ENCODE data around the gene ZRANB1.
A peak's percentile ranks its signal among the peaks of the same experiment; 100 is the strongest.
"Not testable (repeated sequence)": the region's sequence is repeated elsewhere in the genome, so short reads cannot be mapped to it uniquely, and the experiment has no call there.

ZRANB1 gene

DNA sequence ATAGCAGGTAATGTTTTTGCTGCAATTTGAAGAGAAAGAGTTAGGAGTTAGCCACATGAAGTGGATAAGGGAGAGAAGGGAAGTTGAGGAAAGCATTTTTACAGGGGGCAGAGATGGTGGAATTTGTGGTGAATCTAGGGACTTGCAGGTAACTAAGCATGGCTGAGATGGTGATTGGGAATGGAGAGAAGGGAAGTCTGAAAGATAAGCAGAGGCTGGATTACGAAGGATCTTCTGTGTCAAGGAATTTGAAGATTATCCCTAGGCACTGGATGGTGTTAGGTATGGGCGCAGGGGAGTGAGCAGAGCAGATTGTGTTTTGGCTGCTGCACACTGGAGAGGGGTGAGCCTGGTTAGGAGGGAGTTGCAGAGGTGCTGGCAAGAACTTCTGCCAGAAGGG is 25.3 kb downstream of the ZRANB1 start:
- DNase-seq, result no peak

DNA sequence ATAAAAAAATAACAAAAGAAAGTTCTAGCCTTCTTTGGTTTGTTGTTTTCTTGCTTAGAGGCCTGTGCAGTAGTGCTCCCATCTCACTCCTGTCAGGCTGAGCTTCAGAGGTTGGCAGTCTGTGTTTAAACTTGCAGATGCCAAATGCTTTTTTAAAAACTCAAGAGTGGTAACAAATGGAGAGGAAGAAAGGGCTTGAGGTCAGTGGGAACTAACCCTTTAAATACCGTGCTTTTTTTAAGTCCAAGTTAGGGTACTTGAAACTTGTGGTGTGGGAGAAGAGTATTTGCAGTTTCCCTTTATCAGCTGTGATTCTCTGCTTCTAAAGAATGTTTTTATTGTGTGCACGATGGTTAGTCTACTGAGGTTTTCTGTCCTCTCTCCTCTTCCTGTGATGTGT is 29.4 kb downstream of the ZRANB1 start:
- no peak for DNase-seq

DNA sequence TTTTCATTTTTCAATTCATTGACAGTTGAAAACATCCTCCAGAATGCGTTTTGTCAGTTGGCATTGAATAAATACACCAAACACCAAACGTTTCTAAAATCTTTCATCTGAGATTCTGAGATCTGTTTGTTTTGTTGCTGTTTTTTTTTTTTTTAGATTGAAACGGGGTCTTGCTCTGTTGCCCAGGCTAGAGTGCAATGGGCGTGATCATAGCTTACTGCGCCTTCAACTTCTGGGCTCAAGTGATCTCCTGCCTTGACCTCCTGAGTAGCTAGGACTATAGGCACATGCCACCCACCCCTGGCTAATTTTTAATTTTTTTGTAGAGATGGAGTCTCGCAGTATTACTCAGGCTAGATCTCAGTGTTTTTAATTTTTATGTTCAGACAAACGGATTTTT is 30.7 kb downstream of the ZRANB1 start:
- no peak for DNase-seq

DNA sequence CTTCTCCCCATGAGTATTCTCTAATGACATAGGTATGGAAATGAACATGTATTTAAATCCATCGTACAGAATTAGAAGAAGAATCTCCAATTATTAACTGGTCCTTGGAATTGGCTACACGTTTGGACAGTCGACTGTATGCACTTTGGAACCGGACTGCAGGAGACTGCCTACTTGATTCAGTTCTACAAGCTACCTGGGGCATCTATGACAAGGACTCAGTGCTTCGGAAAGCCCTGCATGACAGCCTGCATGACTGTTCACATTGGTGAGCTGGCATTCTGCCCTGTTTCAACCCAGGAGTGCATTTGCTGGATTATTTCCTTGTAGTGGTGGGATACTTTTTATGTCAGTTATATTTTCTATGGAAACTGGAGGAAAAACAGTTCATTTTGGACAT is 32.2 kb downstream of the ZRANB1 start:
- DNase-seq, result no peak

DNA sequence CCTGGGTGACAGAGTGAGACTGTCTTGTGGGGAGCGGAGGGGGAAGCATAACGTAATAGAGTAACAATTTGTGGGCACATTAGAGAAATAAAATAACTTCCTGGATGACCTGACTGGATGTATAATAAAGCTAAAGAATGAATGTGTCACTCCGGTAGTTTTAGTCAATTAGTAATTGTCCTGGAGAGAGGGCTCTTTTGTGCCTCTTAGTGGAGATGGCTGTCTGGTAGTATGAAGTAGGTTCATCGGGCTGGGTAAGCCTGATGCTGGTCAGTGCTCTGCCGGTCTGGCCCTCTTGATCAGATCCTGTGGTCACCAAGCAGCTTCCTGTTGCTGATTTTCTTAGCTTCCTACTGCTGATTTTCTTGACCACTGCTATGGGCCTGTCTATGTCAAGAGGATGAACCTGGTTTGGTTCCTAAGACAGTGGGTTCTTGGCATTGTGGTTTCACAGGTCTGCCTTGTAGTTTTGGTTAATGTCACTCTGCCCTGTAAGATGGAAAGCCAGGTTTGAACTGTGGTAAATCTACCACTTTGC is 34.1 kb downstream of the ZRANB1 start:
- DNase-seq, result no peak

DNA sequence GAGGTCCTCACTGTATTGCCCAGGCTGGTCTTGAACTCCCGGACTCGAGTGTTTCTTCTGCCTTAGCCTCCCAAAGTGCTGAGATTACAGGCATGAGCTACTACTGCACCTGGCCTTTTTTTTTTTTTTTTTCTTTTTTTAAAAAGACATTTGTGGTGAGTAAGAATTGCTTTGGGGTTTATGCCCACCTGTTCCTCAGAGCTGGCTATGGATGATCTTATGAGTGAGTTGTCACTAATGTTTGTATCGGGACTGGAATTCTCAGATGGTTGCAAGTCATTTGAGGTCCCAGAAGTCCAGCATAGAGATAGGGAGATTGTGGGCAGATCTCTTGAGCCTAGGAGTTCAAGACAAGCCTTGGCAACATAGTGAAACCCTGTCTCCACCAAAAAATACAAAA is 35.2 kb downstream of the ZRANB1 start:
- no peak for DNase-seq

DNA sequence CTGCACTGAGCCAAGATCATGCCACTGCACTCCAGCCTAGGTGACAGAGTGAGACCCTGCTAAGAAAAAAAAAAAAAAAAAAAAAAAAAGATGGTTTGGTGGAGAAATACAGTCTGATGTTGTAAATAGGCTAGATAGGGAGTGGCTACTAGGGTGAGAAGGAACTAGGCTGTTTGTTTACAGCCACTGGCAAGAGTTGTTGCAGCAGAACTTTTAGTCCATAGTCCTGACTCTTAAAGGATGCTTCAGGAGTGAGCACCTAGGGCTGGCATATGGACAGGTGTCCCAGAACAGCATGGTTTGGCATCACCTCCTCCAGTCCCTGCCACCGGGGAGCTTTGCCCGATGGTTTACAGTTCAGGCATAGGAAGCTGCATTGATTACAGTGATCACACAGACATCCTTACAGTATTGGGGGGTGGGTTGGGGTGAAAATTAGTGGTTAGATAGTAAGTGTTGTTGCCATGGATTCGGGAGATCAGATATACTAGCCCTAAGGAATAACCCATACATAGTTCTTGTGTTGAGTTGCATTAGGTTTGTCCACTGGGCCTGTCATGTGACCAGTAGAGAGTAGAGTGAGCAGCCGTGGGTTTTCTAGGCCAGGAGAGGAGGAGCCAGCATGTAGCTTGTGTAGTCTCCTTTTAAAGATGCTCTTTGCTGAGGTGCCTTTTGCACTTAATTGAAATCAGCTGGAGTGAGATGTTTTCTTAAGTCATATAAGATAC is 35.9 kb downstream of the ZRANB1 start:
- no peak for DNase-seq

DNA sequence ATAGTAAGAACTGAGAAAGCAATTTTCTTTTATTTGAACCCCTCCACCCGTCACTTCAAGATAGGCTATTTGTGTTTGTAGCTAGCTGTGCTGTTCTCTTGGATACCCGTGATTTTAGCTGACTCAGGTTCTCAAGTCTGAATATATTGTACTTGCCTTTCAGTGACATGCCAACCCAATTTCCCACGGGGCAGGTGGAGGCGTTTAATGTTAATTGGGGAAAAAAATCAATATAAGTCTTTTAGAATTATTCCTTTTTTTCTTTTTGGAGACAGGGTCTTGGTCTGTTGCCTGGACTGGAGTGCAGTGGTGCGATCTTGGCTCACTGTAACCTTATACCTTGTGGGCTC is 36.4 kb downstream of the ZRANB1 start:
- DNase-seq, result no peak

DNA sequence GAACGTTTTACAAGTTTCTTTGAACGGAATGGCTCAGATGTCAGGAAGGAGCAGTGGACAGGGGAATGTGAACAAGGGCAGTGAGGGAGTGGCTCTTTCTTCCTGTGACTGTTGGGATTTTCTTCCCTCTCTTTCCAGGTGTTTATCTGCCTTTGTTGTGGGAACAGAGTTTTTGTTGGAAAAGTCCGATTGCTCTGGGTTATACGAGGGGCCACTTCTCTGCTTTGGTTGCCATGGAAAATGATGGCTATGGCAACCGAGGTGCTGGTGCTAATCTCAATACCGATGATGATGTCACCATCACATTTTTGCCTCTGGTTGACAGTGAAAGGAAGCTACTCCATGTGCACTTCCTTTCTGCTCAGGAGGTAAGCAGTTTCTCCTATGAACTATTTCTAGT is 41.4 kb downstream of the ZRANB1 start:
- no peak for DNase-seq

DNA sequence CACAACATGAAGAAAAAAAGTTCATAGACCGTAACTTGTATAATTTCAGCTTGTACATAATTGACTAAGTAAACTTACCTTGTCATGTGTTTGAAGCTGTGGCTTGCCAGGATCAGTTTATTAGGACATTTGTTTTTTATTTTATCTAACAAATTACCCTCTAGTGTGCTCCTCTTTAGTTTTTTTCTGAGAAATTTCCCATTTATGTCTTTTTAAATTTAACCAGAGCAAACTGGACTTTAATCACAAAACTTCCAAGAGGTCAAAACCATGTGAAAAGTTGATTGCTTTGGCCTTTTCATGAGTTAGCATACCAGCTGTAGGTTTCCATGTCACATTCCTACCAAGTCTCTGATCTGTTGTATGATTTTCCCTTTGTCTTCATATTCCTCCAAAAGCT is 42.5 kb downstream of the ZRANB1 start:
- DNase-seq, result no peak

DNA sequence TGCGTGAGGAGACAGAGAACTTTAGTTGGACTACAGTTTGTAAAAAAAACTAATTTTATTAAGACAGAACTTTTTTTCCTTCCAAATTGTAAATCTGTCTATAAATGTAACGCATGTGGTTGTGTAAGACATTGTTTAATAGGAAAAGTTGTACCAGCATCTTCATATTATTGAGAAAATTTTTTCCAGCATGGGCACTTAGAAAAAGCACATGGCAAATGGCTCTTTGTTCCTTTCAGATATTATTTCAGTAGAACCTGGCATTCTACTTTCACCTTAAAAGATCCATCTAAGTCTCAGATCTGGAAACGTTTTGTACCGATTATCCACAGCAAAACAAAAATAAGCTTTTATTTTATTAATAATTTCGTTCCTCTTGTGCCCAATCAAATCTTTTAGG is 43.2 kb downstream of the ZRANB1 start:
- DNase-seq, result no peak

DNA sequence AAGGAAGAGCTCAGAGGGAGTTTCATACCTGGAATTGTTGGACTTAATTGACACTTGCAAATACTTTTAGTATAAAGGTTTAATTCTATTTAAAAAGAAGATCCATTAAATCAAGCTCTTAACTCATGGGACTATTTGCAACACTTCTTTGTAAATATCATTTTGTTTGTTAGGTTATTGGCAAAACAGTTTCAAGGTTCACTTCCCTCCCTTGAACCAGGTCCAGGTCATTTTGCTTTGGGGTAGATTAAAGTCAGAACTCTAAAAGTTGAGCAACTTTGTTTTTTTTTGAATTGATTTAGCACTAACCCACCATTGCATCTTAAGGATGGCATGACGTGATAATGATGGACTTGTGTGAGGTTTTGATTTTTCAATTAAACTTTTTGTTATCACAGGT is 45.9 kb downstream of the ZRANB1 start:
- DNase-seq, result no peak

DNA sequence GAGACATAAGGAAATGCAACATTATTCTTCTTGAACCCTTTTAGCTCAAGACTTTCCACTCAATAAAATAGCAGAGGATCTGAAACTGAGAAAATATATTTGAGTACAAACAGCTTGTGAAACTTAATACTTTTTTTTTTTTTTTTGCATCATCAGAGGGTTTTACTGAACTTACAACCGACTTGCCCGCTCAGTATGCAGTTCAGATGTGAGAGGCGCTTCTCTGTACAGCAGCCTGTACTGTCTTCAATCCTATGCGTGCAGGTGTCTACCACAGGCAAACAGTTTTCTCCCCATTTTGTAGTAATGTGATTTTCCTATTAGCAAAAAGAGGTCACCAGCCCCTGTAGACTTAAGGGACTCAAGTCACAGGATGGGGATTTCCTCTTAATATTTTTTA is 46.8 kb downstream of the ZRANB1 start:
- not testable (repeated sequence) for DNase-seq

DNA sequence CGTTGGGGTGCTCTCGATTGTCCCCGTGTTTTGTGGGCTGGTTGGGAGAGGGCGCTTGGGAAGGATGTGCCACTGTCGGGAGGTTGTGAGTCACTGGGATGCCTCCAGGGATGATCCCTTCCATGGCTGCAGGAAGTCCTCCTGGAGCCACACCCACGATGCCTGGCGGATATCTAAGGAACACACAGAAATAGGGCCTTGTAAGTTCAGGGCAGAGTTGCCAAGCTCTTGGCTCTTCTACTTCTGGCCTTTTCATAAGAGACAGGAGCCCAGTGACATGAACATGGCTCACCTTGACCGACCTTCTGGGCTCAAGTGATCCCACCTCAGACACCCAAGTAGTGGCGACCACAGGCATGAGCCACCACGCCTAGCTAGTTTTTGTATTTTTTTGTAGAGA is 47.6 kb downstream of the ZRANB1 start:
- DNase-seq, result no peak

DNA sequence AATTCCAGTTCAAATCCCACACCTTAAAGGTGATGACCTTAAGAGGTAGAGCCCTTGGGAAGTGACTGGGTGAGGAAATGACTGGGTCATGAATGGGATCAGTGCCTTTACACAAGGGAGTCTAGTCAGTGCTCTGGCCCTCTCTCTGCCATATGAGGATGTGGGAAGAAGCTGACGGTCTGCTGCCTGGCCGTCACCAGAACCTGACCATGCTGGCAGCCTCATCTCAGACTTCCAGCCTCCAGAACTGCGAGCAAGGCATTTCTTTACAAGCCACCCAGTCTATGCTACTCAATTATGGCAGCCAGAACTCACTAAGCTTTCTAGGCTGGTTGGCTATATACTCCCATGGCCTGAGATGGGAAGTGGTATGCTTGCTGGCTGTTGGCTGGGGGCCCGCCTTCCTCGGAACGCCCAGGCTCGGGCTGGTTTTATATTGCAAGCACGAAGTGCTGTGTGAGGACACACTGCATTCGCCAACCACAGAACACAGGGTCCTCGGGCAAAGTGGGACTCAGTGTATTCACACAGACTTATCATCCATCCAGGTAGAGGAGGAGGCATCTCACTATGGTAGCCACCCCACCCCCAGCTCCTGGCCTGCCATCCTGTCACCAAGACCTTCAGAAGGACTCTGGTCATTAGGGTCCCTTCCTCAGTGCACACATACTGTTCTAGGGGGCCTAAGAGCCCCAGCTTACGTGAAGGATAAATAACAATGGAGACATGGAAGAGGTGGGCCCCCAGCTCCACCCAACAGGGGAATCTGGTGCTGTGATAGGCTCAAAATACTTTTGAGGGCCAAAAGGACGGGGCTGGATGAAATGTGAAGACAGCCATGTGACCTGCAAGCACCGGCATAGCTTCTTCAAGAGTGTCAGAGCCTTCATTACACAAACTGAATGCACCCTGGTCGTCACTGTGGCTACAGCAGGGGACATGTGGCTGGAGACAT is 49.0 kb downstream of the ZRANB1 start:
- DNase-seq, result no peak

DNA sequence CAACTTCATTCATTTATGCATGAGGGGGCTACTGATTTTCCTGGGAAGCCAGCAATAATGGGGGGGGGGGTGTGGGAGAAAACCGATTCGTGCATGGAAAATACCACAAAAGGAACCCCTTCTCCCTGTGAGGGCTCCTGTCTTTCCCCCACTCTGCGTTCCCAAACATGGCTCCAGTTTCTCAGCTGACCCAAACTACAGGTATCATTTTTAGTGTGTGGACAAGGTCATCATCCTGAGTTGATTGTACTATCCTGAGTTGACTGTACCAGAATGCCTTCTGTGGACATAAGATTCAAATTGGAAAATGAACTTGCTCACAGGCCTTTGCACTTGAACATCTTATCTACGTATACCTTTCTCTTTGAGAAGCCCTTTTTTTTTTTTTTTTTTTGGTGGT is 49.9 kb downstream of the ZRANB1 start:
- no peak for DNase-seq

DNA sequence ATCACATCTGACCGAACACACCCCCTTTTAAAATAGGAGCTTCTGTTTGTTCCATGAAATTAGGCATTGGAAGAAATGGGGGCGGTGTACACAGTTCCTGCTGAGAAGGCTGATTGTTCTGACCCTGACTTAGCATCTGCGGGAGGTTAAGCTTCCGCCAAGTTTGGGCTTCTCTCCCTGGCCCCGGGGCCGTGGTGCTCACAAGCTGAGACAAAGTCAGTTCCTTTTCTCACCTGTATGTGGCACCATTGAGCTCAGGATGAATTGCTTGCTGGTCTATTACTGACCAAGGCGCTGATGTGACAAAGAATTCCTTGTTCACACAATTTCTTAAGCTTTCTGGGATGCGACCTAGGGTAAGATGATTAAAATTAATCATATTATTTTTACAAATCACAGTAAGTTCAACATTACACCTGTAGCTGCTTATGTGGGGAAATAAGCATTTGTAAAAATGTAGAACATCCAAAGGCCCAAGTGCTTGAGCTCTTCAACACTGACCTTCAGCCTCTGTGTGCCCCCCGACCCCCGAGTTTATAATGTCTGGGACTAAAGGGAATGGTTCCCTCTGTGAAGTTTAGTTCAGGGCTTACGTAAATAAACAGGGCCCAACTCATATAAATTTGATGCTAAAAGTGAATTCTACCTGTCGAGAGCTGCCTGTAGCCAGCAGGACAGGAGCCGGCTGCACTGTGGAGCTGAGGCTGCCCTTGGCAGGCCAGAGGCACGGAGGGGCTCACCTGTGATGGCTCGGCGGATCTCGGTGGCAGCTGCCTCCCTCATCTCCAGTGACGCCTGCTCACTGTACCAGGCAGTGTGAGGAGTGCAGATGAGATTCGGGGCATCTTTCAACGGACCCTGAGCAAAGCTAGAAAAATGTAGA is 50.8 kb downstream of the ZRANB1 start:
- DNase-seq, result peak; percentile 19

DNA sequence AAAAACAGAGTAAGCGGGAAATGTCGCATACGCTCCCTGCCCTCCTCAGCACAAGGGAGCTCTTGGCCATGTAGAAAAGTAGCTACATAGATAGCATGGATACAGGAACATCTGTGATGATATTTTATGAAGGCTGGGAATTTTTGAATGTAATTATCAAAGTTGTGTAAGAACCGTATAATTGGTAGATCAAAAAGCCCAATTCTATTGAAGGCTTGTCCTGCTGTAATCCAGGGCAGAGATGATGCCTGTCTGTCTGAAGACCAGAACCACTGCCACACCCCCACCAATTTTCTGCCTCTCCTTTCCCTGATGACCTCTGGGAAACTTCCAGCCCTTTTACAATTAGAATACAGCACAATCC is 51.4 kb downstream of the ZRANB1 start:
- no peak for DNase-seq

DNA sequence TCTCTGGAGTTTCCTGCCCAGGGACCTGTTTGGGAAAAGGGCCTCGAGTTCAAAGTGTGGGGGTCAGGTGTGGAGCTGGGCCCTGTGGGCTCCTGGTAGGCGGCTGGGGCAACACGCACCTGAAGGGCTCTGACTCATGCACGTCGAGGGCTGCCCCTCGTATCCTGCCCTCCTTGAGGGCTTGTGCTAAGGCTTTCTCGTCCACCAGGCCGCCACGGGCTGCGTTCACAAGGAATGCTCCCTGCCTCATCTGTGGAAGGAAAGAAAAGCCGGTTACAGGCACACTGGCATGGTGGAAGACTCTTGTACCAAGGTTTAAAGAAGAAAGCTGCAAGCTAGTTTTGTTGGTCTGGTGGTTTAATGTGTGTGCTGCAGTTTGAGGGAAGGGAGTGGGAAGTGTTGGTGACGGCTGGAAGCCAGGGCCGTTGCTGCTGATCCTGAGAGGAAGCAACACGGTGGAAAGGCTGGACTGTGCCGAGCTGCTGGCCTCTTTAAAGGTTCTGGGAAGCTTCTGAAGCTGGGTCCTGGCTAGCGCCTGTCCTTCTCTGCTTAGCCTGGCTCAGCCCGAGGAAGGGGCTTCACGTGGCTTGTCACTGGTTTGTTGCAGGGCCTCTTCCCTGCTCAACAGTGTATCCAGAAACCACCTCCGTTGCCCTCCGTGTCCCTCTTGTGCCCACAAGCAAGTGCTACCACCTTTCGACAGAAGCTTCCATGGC is 52.0 kb downstream of the ZRANB1 start:
- no peak for DNase-seq

DNA sequence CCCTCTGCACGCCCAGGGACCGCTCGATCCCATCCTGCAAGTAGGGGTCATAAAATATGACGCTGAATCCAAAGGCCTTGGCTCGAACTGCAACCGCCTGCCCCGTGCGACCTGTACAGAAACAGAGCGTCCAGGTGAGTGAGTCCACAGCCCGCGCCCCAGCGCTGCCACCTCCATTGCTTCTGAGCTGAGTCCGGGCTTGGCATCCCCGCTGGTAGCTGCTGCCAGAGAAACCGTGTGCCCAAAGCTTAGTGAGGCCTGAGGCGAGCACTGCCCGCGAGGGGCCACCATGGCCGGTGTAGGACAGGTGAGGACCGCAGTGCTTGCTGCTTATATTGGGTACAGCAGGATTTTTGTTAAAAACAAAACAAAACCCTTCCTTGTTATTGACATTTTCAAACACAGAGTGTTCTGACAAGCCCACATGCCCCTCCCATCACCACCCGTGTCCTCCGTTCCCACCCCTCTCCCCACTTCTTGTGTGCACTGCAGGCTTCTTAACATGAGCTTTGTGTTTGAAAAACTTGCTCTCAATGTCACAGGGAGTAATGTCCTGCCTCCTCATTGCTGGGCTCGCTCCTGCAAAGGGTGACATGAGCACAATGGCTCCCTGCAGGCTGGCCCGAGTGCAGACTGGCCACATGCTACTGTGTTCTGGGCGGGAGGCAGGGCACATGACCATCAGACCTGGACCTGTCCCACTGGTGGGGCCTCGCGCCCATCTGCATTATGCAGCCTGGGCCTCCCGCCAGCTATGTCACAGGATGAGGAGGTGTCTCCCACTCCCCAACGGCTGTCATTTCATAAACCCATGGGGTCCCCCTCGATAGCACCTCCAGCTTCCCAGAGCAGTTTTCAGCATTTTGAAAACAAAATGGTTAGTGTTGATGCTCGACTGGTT is 52.9 kb downstream of the ZRANB1 start:
- no peak for DNase-seq

DNA sequence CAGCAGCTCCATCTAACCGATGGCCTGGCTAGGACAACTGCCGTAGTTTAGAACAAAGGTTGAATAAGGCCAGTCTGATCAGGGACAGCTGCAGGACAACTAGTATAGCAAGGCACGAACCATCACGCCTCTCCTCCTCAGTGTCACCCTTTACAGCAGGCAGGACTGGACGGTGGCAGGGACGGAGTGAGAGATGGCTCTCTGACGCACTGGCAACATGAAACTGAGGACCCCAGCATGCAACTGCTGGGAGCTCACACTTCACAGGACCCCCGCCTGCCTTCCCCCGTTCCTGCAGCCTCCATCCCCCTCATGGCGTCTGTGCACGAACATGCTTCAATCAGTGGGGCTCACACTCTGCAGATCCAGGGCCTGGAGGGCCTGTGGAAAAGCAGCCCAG is 53.7 kb downstream of the ZRANB1 start:
- no peak for DNase-seq

Data from NCI-H1092 (cell line).